ENCODE results near the gene SMTNL1.

SMTNL1 gene

GRCh38 chr11:57547854-57548377, 10.5 kb downstream of the SMTNL1 start:
- H3K9me3 ChIP-seq, result no peaks in the 10 kb centered on the region
- no peaks in the 10 kb centered on the region for H3K27me3 ChIP-seq
- DNase-seq, result no peak
- H3K36me3 ChIP-seq, result peaks cover 33 to 65% (median 55%) of the 10 kb centered on the region in 3 donors
- intact Hi-C loops (cut with DNase I; ENCODE audit: low total_unique reads), result no loop called here
- no peak overlapping the region for H3K4me3 ChIP-seq
- no peaks in the 10 kb centered on the region for H3K4me1 ChIP-seq
- TF ChIP-seq CTCF (IDR thresholded peaks at IDR 0.05), result no peak
- no peak overlapping the region for H3K27ac ChIP-seq

- Histone ChIP-seq H3K27me3 (no peaks in the 10 kb centered on the region), H3K27ac (no peak overlapping the region), H3K4me1 (no peaks in the 10 kb centered on the region), H3K9me3 (no peaks in the 10 kb centered on the region), H3K4me3 (no peak overlapping the region), H3K36me3 (peaks cover 47 to 86% (median 73%) of the 10 kb centered on the region in 3 donors)
- TF ChIP-seq CTCF (IDR thresholded peaks at IDR 0.05), result no peak
- DNase-seq, result no peak
- intact Hi-C loops (cut with DNase I; ENCODE audit: low total_unique reads), result no loop called here
Measured at GRCh38 chr11:57549983-57550382, 12.6 kb downstream of the SMTNL1 start.

DNA sequence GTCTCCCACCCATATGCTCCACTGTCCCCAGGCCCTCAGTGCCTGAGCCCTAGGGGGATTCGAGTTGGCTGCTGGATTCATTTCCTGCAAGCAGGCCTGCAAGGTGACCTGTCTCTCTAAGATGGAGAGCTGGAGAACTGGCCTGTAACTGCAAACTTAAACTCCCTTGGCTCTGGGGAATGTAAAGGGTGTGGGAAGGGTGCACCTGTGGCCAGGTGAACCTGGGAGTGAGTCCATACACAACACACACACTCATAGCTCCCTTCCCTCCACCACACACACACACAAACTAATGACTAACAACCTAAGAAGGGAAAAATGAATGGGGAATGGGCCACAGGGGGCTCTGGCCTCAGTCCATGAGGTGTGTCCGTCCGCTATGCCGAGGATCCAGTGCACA, 14.5 kb downstream of the SMTNL1 start:
- Histone ChIP-seq H3K4me1 (no peaks in the 10 kb centered on the region), H3K27ac (no peak overlapping the region), H3K4me3 (no peak overlapping the region), H3K27me3 (no peaks in the 10 kb centered on the region), H3K36me3 (peaks cover 47 to 95% (median 89%) of the 10 kb centered on the region in 3 donors), H3K9me3 (no peaks in the 10 kb centered on the region)
- TF ChIP-seq CTCF (IDR thresholded peaks at IDR 0.05), result no peak
- DNase-seq, result no peak
- intact Hi-C loops (cut with DNase I; ENCODE audit: low total_unique reads), result no loop called here

DNA sequence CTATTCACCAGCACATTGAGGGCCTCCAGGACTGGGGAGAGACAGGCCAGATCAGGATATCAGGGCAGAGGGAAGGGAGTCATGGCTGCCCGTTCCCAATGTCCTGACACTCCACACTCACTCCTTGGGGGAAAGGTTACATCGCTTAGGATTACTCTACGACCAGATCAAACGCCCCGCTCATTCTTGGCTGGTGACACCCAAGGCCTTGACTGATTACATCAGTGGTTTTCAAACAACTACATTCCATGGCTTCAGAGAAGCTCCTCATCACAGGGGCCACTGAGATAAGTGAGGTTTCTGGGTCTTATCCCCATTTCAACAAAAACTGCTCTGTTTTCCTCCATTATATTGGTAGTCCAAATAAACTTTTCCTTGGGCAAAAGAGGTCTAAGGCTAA, 15.1 kb downstream of the SMTNL1 start:
- DNase-seq, result no peak
- Histone ChIP-seq H3K9me3 (no peaks in the 10 kb centered on the region), H3K27ac (no peak overlapping the region), H3K27me3 (no peaks in the 10 kb centered on the region), H3K4me1 (no peaks in the 10 kb centered on the region), H3K36me3 (peaks cover 48 to 100% (median 90%) of the 10 kb centered on the region in 3 donors), H3K4me3 (no peak overlapping the region)
- TF ChIP-seq CTCF (IDR thresholded peaks at IDR 0.05), result no peak
- intact Hi-C loops (cut with DNase I; ENCODE audit: low total_unique reads), result no loop called here

GRCh38 chr11:57555393-57555792, 18.0 kb downstream of the SMTNL1 start:
- Histone ChIP-seq H3K36me3 (peaks cover 48 to 97% (median 85%) of the 10 kb centered on the region in 3 donors), H3K4me1 (no peaks in the 10 kb centered on the region), H3K27me3 (no peaks in the 10 kb centered on the region), H3K9me3 (no peaks in the 10 kb centered on the region), H3K4me3 (no peak overlapping the region), H3K27ac (no peak overlapping the region)
- no peak for TF ChIP-seq CTCF (IDR thresholded peaks at IDR 0.05)
- intact Hi-C loops (cut with DNase I; ENCODE audit: low total_unique reads), result no loop called here
- DNase-seq, result no peak

- Histone ChIP-seq H3K4me1 (no peaks in the 10 kb centered on the region), H3K9me3 (no peaks in the 10 kb centered on the region), H3K36me3 (peaks cover 44 to 91% (median 79%) of the 10 kb centered on the region in 3 donors), H3K27ac (no peak overlapping the region), H3K27me3 (no peaks in the 10 kb centered on the region), H3K4me3 (no peak overlapping the region)
- TF ChIP-seq CTCF (IDR thresholded peaks at IDR 0.05), result no peak
- DNase-seq, result no peak
- intact Hi-C loops (cut with DNase I; ENCODE audit: low total_unique reads), result no loop called here
Measured at GRCh38 chr11:57556041-57556440, 18.6 kb downstream of the SMTNL1 start.

All from tibial artery (tissue), 4 donors.